ENCODE data around the gene TEX29.

Gene TEX29

DNA sequence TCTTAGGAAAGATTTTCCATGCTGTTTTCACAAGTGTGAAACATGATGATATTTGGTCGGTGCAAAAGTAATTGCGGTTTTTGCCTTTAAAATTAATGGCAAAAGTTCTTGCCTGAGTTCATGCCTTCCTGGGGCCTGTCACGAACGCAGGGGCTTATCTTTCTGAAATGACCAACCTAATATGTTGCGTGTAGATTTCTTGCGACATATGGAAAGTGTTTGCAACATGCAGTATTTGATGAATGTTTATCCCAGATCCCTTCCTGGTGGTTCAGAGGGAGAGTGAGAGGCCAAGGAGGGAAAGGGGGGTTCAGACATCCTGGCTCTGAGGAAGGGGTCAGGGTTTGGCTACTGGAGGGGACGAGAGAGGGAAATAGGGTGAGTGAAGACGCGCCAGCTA lies 72.0 kb downstream of the TEX29 start:
- no peak overlapping the region for H3K9ac ChIP-seq (ENCODE audit: low read depth in 1 of 2, low read length in 2 of 2)
- peaks cover 0 to 5% of the 10 kb centered on the region in 2 donors for H3K27me3 ChIP-seq (ENCODE audit: control insufficient read depth in 1 of 2, insufficient read depth in 2 of 2, low read length in 2 of 2)
- no peaks in the 10 kb centered on the region for H3K36me3 ChIP-seq (ENCODE audit: control insufficient read depth in 1 of 2, insufficient read depth in 2 of 2, low read length in 2 of 2)
- H3K4me3 ChIP-seq (ENCODE audit: low read depth in 1 of 2, low read length in 2 of 2) = no peak overlapping the region
- H3K27ac ChIP-seq (ENCODE audit: low read depth, low read length) = no peak overlapping the region
- no peaks in the 10 kb centered on the region for H3K4me1 ChIP-seq (ENCODE audit: control insufficient read depth in 1 of 2, insufficient read depth in 2 of 2, low read length in 2 of 2)
- H3K9me3 ChIP-seq (ENCODE audit: control insufficient read depth in 1 of 2, low read length in 2 of 2) = no peaks in the 10 kb centered on the region

DNA sequence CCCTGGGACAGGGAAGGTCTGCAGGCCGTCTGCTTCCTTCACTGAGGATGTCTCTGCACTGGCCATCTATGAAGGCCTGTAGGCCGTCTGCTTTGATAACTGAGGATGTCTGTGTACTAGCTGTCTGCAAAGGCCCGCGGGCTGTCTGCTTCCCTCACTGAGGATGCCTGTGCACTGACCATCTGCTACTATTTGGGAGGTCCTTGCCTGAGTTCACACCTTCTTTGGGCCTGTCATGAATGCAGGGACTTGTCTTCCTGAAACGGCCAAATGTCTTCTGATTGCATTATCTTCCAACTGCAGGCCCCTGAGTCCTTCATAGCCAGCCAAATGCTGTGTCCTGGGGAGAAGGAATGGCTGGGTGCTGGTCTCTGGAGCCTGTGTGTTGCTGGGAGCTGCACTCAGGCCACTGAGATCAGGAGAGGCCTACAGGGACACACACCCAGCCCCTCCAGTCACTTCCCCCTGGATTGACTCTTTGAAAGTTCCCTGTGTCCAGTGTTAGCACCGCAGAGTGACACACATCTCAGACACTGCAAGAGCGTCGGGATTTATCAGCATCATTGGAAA lies 72.9 kb downstream of the TEX29 start:
- no peak overlapping the region for H3K27ac ChIP-seq (ENCODE audit: low read depth, low read length)

More for the DNA sequence above, 72.9 kb downstream of the TEX29 start:
- H3K27me3 ChIP-seq (ENCODE audit: control insufficient read depth in 1 of 2, insufficient read depth in 2 of 2, low read length in 2 of 2) = peaks cover 0 to 5% of the 10 kb centered on the region in 2 donors
- H3K4me3 ChIP-seq (ENCODE audit: low read depth in 1 of 2, low read length in 2 of 2) = no peak overlapping the region
- no peaks in the 10 kb centered on the region for H3K9me3 ChIP-seq (ENCODE audit: control insufficient read depth in 1 of 2, low read length in 2 of 2)
- no peak overlapping the region for H3K9ac ChIP-seq (ENCODE audit: low read depth in 1 of 2, low read length in 2 of 2)
- H3K4me1 ChIP-seq (ENCODE audit: control insufficient read depth in 1 of 2, insufficient read depth in 2 of 2, low read length in 2 of 2) = no peaks in the 10 kb centered on the region
- no peaks in the 10 kb centered on the region for H3K36me3 ChIP-seq (ENCODE audit: control insufficient read depth in 1 of 2, insufficient read depth in 2 of 2, low read length in 2 of 2)

Measured in duodenal mucosa (tissue), 2 donors.